HepG2 (cell line): ENCODE measurements around the gene TTPAL. TPM values are rescaled to one million over a fixed set of nuclear protein-coding genes. Genes with fewer than 3 reads are reported as not detected.
A peak's percentile ranks its signal among the peaks of the same experiment; 100 is the strongest.

Experiments
- AHDC1 ChIP-seq: sonication (generic); formaldehyde crosslinking; IDR thresholded peaks from 2 replicates; pipeline ENCODE4 v1.5.1; 2020; ENCODE audit warnings: mild to moderate bottlenecking, missing genetic modification reagents, borderline replicate concordance
- ARNT2 ChIP-seq: sonication (generic); formaldehyde crosslinking; IDR thresholded peaks from 2 replicates; pipeline ENCODE4 v1.8.0; 2022; ENCODE audit warnings: mild to moderate bottlenecking, low read depth, missing genetic modification reagents, moderate library complexity
- CENPT ChIP-seq: sonication (generic); formaldehyde crosslinking; IDR thresholded peaks from 2 replicates; pipeline ENCODE4 v1.8.0; 2022; ENCODE audit warnings: low read depth, mild to moderate bottlenecking, moderate library complexity, missing genetic modification reagents
- HES4 ChIP-seq: sonication (generic); formaldehyde crosslinking; IDR thresholded peaks from 2 replicates; pipeline ENCODE4 v1.9.0; 2021; ENCODE audit warnings: mild to moderate bottlenecking, missing genetic modification reagents, borderline replicate concordance
- HNF1B ChIP-seq: sonication (generic); formaldehyde crosslinking; IDR thresholded peaks from 2 replicates; pipeline ENCODE4 v1.5.1; 2020; ENCODE audit warnings: mild to moderate bottlenecking, moderate library complexity, missing genetic modification reagents
- NFE2L1 ChIP-seq: sonication (generic); formaldehyde crosslinking; IDR thresholded peaks from 2 replicates; pipeline ENCODE4 v1.4.0; 2020; ENCODE audit warnings: missing genetic modification reagents, mild to moderate bottlenecking, borderline replicate concordance
- POLR2A ChIP-seq, 2 experiments: IDR thresholded peaks; 2 replicates each; pipeline ENCODE4 v1.6.1; 2011; ENCODE audit warnings: low read depth in 2 of 2, low read length in 2 of 2, mild to moderate bottlenecking in 1 of 2, moderate library complexity in 1 of 2; ENCODE audit not compliant: insufficient read depth in 1 of 2
- POLR2G ChIP-seq: fragments of 200-400 bp; formaldehyde crosslinking; IDR thresholded peaks from 2 replicates; pipeline ENCODE4 v1.6.1; 2018; ENCODE audit warnings: mild to moderate bottlenecking, low read depth, low read length, moderate library complexity
- SATB2 ChIP-seq: sonication (generic); formaldehyde crosslinking; IDR thresholded peaks from 2 replicates; pipeline ENCODE4 v1.5.0; 2020; ENCODE audit warnings: missing genetic modification reagents
- TAF1 ChIP-seq: sonication (generic); formaldehyde crosslinking; IDR thresholded peaks from 2 replicates; pipeline ENCODE4 v1.4.0; 2020; ENCODE audit warnings: missing genetic modification reagents
- TMF1 ChIP-seq: sonication (generic); formaldehyde crosslinking; IDR thresholded peaks from 2 replicates; pipeline ENCODE4 v1.8.1; 2022; ENCODE audit warnings: low read depth, missing genetic modification reagents
- ZBTB8A ChIP-seq: sonication (generic); formaldehyde crosslinking; IDR thresholded peaks from 2 replicates; pipeline ENCODE4 v1.4.0; 2020; ENCODE audit warnings: mild to moderate bottlenecking, low read depth, missing genetic modification reagents, borderline replicate concordance
- ZKSCAN5 ChIP-seq: sonication (generic); formaldehyde crosslinking; IDR thresholded peaks from 2 replicates; pipeline ENCODE4 v1.5.1; 2020; ENCODE audit warnings: mild to moderate bottlenecking, missing genetic modification reagents
- ZNF382 ChIP-seq: sonication (generic); formaldehyde crosslinking; IDR thresholded peaks from 2 replicates; pipeline ENCODE4 v1.5.0; 2020; ENCODE audit warnings: missing genetic modification reagents, mild to moderate bottlenecking, borderline replicate concordance
- ZNF503 ChIP-seq: sonication (generic); formaldehyde crosslinking; IDR thresholded peaks from 2 replicates; pipeline ENCODE4 v1.4.0; 2020; ENCODE audit warnings: missing genetic modification reagents
- ZNF781 ChIP-seq: sonication (generic); formaldehyde crosslinking; IDR thresholded peaks from 2 replicates; pipeline ENCODE4 v1.5.1; 2020; ENCODE audit warnings: borderline replicate concordance, mild to moderate bottlenecking, missing genetic modification reagents; ENCODE audit errors: not compliant biosample characterization
- ZNF800 ChIP-seq: sonication (generic); formaldehyde crosslinking; IDR thresholded peaks from 2 replicates; pipeline ENCODE4 v1.4.0; 2020; ENCODE audit warnings: missing genetic modification reagents
- polyA plus RNA-seq, 8 experiments: library from polyadenylated mRNA; depleted of rRNA in 3 of 8; stranded (reverse) in 7 of 8; unstranded in 1 of 8; fragments of >200 nt; fragmentation: Illumina TruSeq in 4 of 8; extraction: Trizol in 4 of 8; gene quantifications; 2 replicates each; pipeline versions ENCODE4 v1.2.1 to v1.2.3, GENCODE V29; 2011 to 2016; ENCODE audit warnings: low read depth in 4 of 8, missing spikeins in 1 of 8, mixed read lengths in 1 of 8; ENCODE audit not compliant: insufficient read depth in 1 of 8
- total RNA-seq, 5 experiments: library from RNA; depleted of rRNA; stranded (reverse); fragments of >200 nt; fragmentation: Illumina TruSeq; extraction: Trizol; gene quantifications; 2 replicates each; pipeline ENCODE4 v1.2.3, GENCODE V29; 2016; ENCODE audit warnings: low read depth in 1 of 5

TTPAL gene
- total and polyA plus RNA-seq, 2 of the 13 experiments (the other 11 are each of a cell fraction or from before 2014, with no cell fraction given), result 4.3 to 18.8 TPM

GRCh38 chr20:44429419-44430269, 46.0 kb upstream of the TTPAL start (continued):
- TF ChIP-seq POLR2G (0 out of 2 replicates have a peak, but pooled peaks have one; percentile 3), AHDC1 (CRISPR knock-in tag) (no peak), CENPT (no peak), ZNF781 (CRISPR knock-in tag) (peak; percentile 18), TAF1 (CRISPR knock-in tag) (no peak), ZBTB8A (no peak), ZNF800 (CRISPR knock-in tag) (no peak), HNF1B (CRISPR knock-in tag) (no peak), POLR2A (IDR thresholded peaks at IDR 0.05; ENCODE audit: insufficient read depth in 1 of 2, low read depth in 2 of 2, low read length in 2 of 2) (peak in 1 of 2 experiments; percentile 49; a peak in 2 of 4 replicates), HES4 (CRISPR knock-in tag) (0 out of 2 replicates have a peak, but pooled peaks have one; percentile 43), ZNF382 (CRISPR knock-in tag) (no peak), ZKSCAN5 (0 out of 2 replicates have a peak, but pooled peaks have one; percentile 18), ARNT2 (CRISPR knock-in tag) (0 out of 2 replicates have a peak, but pooled peaks have one; percentile 24), TMF1 (CRISPR knock-in tag) (peak; percentile 26; the same call in 1 of the 2 replicates), ZNF503 (CRISPR knock-in tag) (no peak), NFE2L1 (CRISPR knock-in tag) (no peak), SATB2 (CRISPR knock-in tag) (no peak)
